ENCODE results near the gene TP53.

Gene TP53

DNA sequence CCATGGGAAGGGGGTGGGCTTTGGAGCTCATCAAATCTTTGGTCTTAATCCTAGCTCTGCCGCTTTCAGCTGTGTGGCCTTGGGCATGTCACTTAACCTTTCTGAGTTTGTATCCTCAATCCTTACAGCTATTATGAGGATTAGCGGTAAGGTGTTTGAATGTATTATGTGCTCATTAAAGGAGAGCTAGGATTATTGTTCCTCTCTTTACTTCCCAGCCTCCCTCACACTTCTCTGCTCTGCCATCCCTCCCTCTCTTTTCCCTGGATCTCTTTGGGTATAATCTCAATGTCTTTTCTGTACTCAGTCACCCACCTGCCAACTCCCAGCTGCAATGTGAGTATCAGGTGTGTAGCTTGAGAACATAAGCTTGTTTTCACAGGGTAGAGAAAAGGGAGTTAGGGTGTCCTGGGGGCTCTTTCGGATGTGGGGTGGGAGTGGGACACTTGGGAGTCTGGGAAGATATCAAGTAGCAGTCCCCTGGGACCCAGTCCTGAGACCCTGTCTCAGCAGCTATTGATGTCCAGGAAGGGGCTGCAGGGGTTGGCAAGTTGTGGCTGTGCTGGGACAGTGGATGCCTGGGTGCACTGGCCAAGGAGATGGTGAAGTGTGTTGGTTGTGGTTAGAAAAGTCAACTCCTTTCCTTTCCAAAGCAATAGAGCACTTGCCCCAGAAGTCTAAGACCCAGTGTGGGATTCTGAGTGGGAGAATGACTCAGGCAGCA, 19.5 kb upstream of the TP53 start:
- DNase-seq = peak; percentile 49

DNA sequence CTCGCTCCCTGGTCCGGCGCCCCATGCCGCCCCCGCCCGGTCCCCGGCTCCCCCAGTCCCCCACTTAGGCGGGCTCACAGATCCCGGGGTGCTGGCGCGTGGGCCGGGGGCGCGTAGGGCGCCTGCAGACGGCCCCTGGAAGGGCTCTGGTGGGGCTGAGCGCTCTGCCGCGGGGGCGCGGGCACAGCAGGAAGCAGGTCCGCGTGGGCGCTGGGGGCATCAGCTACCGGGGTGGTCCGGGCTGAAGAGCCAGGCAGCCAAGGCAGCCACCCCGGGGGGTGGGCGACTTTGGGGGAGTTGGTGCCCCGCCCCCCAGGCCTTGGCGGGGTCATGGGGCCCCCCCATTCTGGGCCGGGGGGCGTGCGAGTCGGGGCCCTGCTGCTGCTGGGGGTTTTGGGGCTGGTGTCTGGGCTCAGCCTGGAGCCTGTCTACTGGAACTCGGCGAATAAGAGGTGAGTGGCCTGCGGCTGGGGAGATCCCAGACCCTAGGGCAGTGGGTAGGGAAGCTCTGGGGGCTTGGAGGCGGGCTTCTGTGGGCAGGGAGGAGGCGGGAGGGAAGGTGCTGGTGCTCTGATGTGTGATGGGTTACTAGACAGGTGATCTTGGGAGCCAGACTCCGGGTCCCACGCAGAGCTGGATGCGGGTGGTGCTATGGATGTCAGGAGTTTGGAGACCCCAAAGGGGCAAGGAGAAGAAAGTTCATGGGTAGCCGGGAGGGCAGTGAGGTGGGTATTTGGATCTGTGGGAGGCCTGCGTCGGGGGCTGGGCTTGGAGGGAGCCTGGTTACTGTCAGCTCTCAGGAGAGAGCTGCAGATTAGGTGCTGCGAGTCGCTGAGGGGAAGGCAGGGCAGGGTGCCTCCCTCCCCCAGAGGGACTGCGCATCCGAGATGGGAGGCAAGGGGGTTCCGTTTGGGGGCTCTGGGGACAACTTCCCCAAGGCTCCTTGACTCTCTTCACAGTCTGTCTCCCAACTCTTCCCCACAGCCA, 18.3 kb upstream of the TP53 start:
- peak; percentile 70 for DNase-seq

DNA sequence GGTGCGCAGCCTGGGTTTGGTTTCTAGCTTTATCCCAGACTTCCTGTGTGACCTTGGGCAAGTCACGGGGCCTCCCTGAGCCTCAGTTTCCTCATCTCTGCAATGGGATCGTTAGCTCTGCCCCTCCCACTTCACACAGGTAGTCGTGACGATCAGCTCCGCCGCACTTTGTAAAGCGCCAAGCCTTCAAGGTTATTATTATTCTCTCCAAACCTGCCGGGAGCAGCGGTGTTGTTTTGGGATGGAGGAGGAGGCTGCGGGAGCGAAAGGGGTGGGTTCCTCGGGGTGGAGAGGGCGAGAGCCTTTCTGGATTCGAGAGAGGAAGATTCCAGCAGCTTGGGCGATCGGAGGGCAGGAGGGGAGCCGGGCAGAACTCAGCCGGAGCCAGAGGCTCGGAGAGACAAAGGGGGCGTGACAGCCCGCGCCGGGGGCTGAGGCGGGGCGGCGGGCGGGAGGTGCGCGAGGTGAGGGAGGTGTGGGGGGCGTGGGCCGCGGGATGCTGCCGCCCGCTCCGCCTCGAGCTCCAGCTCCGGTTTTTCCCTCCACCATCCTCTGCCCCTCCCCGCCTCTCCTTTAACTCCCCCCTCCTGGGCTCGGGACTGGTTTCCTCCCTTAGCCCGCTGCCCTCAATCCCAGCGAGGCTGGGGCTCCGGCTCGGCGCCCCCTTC, 17.4 kb upstream of the TP53 start, which contains the start of gene EFNB3:
TSS of gene EFNB3 (plus strand) at position 602 of the 668 bp plus-strand sequence. CDS start 397 bp downstream, outside the sequence.
- DNase-seq = peak; percentile 95

DNA sequence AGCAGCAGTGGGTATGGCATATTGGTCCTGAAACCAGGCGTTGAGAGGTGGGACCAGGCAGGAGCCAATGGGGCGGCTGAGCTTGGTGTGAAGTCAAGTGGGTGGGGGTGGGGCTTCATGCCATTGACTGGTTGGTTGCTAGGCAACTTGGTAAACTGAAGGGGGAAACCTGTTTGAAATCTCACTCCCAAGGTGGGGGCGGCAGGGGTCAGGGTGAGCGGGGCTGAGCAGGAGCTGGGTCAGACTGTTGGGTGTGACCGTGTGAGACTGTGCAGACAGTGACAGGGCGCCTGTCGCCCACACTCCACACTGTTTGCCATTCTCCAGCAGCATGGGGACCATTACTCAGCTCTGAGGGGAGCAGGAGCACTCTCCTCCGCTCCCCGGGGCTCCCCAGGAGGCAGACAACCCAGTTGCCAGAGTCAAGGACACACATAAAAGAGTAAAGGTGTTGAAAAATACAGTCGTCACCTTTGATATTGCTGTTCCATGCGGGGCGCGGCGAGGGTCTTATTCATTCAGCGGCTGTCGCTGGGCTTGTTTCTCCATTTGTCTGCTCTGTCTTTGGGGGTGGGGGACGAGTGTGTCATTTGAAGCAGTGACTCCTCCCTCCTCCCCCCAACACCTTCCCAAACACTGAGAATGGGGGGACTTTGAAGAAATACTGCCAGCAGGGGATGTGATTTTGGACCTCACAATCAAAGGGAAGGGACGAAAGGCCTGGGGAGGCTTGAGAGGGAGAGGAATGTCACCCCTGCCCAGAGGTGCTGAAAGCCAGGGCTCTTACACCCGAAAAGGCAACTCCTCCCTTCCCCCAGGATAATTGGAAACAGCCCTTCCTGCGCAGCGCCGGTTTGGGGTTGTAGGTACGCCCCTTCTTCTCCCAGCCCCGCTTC, 16.5 kb upstream of the TP53 start:
- DNase-seq = peak; percentile 95

DNA sequence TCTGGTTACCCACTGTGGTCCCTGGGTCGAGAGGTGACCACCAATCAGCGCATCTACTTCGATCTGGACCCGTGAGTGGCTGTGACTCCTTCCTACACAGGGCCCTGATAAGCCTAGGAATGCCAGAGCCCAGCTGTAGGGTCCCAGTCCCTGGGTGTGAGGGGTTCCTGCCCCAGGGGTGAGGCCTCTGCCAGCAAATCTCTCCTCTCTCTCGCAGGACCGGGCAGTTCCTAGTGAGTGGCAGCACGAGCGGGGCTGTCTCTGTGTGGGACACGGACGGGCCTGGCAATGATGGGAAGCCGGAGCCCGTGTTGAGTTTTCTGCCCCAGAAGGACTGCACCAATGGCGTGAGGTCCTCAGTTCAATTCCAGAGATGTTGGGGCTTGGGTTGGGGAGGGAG, 15.5 kb upstream of the TP53 start:
- DNase-seq = no peak

DNA sequence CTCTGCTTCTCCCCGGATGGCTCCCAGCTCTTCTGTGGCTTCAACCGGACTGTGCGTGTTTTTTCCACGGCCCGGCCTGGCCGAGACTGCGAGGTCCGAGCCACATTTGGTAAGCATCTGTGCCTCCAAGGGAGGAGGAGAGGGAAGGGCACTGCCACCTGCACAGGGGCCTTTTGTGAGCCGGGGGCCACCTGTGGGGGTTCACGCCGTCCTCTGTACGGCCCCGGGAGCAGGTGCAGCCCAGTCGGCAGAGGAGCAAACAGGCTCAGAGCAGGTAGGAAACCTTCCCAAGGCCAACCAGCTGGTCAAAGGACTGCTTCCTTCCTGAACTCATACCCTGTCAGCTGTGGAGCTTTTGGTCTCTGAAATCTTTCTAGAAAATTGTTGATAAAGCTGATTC, 14.4 kb upstream of the TP53 start:
- DNase-seq = no peak

DNA sequence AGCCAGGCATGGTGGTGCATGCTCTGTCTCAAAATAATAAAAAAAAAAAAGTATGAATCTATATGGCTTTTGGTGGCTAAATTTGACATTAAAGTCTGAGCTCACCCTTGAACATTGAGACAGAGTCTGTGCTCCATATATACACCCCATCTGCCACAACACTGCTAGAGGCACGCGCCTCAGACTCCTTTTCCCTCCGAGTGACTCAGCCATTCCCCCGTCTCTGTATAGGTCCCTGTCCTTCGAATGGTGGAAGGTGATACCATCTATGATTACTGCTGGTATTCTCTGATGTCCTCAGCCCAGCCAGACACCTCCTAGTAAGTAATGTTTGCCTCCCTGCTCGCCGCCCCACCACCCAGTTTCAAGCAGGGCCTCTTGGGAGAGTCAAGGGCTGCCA, 13.2 kb upstream of the TP53 start:
- DNase-seq = no peak

DNA sequence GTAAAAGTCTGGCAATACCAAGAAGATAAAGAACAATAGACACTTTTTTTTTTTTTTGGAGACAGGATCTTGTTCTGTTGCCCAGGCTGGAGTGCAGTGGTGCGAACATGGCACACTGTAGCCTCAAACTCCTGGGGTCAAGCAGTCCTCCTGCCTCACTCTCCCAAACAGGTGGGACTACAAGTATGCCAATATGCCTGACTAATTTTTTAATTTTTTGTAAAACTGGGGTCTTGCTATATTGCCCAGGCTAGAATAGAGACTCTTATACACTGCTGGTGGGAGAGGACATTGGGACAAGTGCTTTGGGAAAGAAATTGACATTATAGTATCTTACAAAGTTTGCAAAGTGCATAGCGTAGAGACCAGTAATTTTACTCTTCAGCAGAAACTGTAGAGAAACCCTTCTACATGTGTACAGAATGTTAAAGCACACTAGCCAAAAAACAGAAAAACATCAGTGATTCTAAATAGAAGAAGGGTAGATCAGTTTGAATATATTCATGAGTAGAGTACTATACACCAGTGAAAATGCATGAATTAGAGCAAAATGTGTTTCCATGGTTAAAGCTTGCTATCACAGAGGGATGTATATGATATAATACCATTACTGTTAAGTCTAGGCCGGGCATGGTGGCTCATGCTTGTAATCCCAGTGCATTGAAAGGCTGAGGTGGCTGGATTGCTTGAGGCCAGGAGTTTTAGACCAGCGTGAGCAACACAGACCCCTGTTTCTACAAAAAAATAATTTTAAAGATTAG, 10.7 kb upstream of the TP53 start:
- no peak for DNase-seq

DNA sequence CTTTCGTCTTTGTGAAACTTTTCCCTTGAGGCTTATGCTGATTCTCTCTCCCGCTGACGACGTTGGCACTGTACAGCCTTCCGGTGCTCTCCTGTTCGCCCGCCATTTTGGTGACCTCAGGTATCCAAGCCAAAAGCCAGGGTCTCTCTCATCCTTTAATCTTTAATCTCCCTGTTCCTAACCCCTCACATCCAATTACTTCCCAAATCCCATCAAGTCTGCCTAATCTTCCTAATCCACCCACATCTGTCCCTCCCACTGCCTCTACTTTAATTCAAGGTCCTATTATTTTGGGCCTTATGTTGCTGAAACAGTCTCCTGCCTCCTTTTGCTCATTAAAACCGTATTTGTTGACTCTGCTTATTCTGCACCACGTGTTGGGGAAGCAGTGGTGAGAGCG, 8.3 kb upstream of the TP53 start:
- peak; percentile 100 for DNase-seq

DNA sequence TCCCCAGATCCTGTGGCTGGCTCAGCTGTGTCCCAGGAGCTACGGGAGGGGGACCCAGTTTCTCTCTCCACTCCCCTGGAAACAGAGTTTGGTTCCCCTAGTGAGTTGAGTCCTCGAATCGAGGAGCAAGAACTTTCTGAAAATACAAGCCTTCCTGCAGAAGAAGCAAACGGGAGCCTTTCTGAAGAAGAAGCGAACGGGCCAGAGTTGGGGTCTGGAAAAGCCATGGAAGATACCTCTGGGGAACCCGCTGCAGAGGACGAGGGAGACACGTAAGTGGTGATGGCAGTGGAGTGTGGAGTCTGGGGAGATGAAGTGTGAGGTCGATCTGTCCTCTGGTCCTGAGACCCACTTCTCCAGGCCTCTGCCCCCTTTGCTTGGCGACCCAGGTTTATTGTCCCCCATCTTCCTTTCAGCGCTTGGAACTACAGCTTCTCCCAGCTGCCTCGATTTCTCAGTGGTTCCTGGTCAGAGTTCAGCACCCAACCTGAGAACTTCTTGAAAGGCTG, 1.6 kb upstream of the TP53 start:
- DNase-seq = peak; percentile 37

DNA sequence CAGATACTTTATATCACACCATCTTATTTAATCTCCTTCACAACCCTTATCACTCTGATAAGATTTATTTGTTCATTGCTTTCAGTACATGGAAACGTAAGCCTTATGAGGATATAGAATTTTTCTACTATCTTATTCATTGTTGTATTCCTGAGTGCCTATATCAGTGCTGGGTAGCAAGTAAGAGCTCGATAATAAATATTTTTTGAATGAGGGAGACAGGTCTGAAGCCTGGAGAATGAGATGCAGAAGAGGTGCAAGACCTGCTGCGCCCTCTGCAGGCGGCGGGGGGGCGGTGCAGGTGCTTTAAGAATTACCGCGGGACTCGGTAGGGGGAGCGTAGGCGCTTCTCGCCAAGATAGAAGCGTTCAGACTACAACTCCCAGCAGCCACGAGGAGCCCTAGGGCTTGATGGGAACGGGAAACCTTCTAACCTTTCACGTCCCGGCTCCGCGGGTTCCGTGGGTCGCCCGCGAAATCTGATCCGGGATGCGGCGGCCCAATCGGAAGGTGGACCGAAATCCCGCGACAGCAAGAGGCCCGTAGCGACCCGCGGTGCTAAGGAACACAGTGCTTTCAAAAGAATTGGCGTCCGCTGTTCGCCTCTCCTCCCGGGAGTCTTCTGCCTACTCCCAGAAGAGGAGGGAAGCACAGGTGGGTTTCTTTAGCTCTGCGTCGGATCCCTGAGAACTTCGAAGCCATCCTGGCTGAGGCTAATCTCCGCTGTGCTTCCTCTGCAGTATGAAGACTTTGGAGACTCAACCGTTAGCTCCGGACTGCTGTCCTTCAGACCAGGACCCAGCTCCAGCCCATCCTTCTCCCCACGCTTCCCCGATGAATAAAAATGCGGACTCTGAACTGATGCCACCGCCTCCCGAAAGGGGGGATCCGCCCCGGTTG, 868 bp upstream of the TP53 start, which contains the start of gene WRAP53:
TSS of gene WRAP53 (plus strand) at position 570 of the 900 bp plus-strand sequence. CDS start at position 742, 172 bp downstream.
- peak; percentile 100 for DNase-seq

DNA sequence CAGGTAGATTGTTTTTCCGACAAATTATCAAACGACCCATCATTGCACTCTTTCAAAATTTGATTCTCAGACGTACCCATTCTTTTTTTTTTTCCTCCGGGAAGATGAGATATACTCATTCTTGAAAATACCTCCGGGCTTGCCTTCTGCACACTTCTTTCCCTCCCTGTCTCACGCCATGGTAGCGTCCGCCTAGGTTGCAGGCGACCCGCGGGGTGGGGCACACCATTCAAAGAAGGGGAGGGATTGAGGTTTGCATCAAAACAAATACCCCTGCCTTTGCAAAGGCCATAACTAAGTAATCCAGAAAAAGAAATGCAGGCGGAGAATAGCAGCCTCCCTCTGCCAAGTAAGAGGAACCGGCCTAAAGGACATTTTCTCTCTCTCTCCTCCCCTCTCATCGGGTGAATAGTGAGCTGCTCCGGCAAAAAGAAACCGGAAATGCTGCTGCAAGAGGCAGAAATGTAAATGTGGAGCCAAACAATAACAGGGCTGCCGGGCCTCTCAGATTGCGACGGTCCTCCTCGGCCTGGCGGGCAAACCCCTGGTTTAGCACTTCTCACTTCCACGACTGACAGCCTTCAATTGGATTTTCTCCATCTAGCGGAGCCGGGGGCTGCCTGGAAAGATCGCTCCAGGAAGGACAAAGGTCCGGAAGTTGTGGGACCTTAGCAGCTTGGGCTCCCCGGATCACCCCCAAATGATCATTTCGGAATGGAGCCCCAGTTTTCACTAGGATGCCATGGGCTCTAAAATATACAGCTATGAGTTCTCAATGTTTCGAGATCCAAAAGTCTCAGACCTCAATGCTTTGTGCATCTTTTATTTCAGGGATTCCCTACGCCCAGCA, 843 bp downstream of the TP53 start:
- DNase-seq = peak; percentile 95

DNA sequence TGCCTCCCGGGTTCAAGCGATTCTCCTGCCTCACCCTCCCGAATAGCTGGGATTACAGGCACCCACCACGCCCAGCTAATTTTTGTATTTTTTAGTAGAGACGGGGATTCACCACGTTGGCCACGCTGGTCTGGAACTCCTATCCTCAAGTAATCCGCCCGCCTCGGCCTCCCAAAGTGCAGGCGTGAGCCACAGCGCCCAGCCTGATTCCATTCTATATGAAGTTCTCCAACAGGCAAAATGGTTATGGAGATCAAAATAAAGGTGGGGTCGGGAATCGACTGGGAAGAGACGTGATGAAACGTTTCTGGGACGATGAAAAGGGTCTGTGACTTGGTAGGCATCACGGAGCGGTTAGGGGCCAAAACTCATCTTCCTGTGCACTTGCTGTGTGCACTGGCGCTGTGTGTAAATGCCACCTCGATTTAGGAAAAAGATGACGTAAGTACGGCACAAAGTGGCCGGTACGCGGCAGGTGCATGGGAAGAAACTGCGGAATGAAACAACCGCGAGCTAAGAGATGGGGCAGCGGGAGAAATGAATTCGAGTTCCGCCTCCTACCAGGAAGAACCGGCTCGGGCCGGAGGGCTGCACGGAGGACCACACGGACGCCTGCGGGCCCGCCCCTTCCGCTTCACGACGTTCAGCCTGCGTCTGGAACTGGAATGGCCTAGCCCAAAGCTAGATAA, 1.6 kb downstream of the TP53 start:
- peak; percentile 96 for DNase-seq

DNA sequence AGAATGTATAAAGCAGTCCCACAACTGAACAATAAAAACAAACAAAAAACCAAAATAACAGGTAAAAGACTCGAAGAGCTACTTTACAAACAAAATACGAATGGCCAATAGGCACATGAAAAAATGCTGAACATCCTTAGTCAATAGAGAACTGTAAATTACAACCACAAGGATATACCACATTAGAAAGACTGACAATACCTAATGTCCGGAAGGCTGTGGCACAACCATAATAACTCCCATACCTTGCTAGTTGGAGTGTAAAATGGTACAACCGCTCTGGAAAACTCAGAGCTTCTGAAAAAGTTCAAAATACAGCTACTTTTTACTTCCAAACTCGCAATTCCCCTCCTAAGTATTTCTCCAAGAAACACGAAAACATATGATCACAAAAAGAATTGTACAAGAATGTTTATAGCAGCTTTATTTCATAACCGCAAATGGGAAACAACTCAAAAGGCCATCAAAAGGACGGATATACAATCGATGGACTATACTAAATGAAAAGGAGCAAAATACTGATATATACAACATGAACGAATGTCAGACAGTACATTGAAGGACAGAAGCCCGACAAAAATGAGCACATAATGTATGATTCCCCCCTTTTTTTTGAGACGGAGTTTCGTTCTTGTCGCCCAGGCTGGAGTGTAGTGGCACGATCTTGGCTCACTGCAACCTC, 2.3 kb downstream of the TP53 start:
- no peak for DNase-seq

DNA sequence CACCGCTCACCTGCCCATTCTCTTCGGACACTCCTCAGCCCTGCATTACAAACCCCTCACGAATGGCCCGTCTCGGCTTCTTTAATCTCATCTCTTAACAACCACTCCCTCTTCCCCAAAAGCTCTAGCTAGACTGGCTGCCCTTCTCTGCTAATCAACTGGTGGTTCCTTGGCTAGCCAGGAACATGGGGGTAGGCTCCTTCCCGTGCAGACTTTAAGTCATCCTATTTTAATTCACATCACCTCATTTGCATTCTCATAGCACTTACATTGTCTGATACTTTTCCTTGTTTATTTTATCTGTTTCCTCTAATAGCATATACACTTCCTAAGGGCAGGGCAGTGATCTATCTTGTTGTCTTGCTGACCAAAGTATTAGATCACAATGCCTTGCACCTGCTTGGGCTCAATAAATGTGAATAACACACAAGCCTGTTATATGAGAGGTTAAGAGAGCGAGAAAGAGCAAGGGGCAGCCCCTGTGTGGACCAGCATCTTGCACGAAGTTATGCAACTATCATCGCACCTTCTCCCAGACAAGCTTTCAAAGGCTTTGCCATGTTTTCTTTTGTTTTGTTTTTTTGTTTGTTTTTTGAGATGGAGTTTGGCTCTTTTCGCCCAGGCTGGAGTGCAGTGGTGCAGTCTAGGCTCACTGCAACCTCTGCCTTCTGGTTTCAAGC, 9.8 kb downstream of the TP53 start:
- no peak for DNase-seq

DNA sequence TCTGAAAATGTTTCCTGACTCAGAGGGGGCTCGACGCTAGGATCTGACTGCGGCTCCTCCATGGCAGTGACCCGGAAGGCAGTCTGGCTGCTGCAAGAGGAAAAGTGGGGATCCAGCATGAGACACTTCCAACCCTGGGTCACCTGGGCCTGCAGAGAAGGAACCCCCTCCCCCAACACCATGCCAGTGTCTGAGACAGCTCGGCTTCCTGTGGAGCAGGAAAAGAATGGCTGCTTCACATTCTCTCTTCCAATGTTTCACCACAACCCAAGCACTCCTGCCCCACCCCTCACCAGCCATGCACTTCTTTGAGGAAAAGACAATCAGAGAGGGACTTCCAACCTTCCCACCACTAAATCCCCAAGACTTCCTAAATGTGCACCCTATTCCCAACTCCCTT, 10.8 kb downstream of the TP53 start:
- DNase-seq = no peak

DNA sequence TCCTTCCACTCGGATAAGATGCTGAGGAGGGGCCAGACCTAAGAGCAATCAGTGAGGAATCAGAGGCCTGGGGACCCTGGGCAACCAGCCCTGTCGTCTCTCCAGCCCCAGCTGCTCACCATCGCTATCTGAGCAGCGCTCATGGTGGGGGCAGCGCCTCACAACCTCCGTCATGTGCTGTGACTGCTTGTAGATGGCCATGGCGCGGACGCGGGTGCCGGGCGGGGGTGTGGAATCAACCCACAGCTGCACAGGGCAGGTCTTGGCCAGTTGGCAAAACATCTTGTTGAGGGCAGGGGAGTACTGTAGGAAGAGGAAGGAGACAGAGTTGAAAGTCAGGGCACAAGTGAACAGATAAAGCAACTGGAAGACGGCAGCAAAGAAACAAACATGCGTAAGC, 12.4 kb downstream of the TP53 start:
- DNase-seq = no peak
